B cell (primary cell): ENCODE measurements around the gene ABCA4. TPM values are rescaled to one million over a fixed set of nuclear protein-coding genes. Genes with fewer than 3 reads are reported as not detected.

Experiments used
- ATAC-seq: fragments of 200-7000 bp; cut with Tn5 transposase; one replicate; pipeline ENCODE4 v1.10.0; 2021; ENCODE audit warnings: low read depth, mild to moderate bottlenecking, moderate number of reproducible peaks, moderate library complexity
- CTCF ChIA-PET: fragments of 350-600 bp; sonication (Branson Sonifier 250); formaldehyde crosslinking; loops from one replicate; lab custom pipeline; 2021; ENCODE audit warnings: antibody characterized with exemption, inconsistent platforms; lab: Charles Lee
- POLR2A ChIA-PET: fragments of 350-600 bp; sonication (Branson Sonifier 250); formaldehyde crosslinking; loops from one replicate; lab custom pipeline; 2021; ENCODE audit warnings: antibody characterized with exemption; lab: Charles Lee
- DNase-seq: peaks from one replicate; pipeline ENCODE4 v3.0.0; 2013
- H2AFZ ChIP-seq: 2 replicates; pipeline ENCODE4 v1.6.1; 2012; ENCODE audit warnings: mild to moderate bottlenecking, low read depth, low read length; ENCODE audit not compliant: insufficient read depth, poor library complexity, severe bottlenecking
- H3K27ac ChIP-seq, 2 donors: 1 replicate in 1 of 2; 2 replicates in 1 of 2; pipeline ENCODE4 v1.5.1; 2012 to 2013; ENCODE audit warnings: low read length in 2 of 2, mild to moderate bottlenecking in 2 of 2, moderate library complexity in 1 of 2
- H3K27me3 ChIP-seq, 4 experiments: fragments of 200-600 bp in 1 of 4; sonication (generic) in 1 of 4; replicated peaks in 1 of 4; 1 replicate in 2 of 4; 2 replicates in 2 of 4; pipeline versions ENCODE4 v1.6.1 to v1.7.0; 2013 to 2016; ENCODE audit warnings: low read length in 3 of 4, mild to moderate bottlenecking in 2 of 4, mixed read lengths in 1 of 4, moderate library complexity in 1 of 4; ENCODE audit not compliant: insufficient read depth in 4 of 4, control insufficient read depth in 3 of 4; ENCODE audit errors: control extremely low read depth in 1 of 4
- H3K36me3 ChIP-seq, 2 experiments: replicated peaks in 1 of 2; 1 replicate in 1 of 2; 2 replicates in 1 of 2; pipeline versions ENCODE4 v1.6.1 to v1.7.1; 2013; ENCODE audit warnings: low read length in 1 of 2; ENCODE audit not compliant: insufficient read depth in 2 of 2, control insufficient read depth in 1 of 2; ENCODE audit errors: control extremely low read depth in 1 of 2, extremely low read depth in 1 of 2
- H3K4me1 ChIP-seq, 2 donors: fragments of 200-600 bp in 1 of 2; sonication (generic) in 1 of 2; 1 replicate in 1 of 2; 2 replicates in 1 of 2; pipeline versions ENCODE4 v1.5.1 to v1.6.1; 2013 to 2017; ENCODE audit warnings: low read length in 2 of 2; ENCODE audit not compliant: control insufficient read depth in 2 of 2, insufficient read depth in 2 of 2
- H3K4me2 ChIP-seq: replicated peaks from 2 replicates; pipeline ENCODE3; 2012; ENCODE audit warnings: mild to moderate bottlenecking, low read depth, low read length; ENCODE audit not compliant: poor library complexity, severe bottlenecking
- H3K4me3 ChIP-seq, 5 experiments: fragments of 200-600 bp in 1 of 5; sonication (generic) in 1 of 5; 1 replicate in 3 of 5; 2 replicates in 2 of 5; pipeline versions ENCODE4 v1.5.1 to v1.7.0; 2011 to 2016; ENCODE audit warnings: low read length in 4 of 5, mild to moderate bottlenecking in 4 of 5, low read depth in 2 of 5, control low read depth in 1 of 5, moderate library complexity in 1 of 5; ENCODE audit not compliant: insufficient read depth in 1 of 5; ENCODE audit errors: control extremely low read depth in 1 of 5, extremely low read depth in 1 of 5
- H3K79me2 ChIP-seq: fragments of 200-600 bp; sonication (generic); one replicate; pipeline ENCODE4 v1.6.0; 2016; ENCODE audit warnings: low read length; ENCODE audit not compliant: control insufficient read depth, insufficient read depth
- H3K9ac ChIP-seq: fragments of 200-600 bp; sonication (generic); 2 replicates; pipeline ENCODE4 v1.6.1; 2017; ENCODE audit warnings: mild to moderate bottlenecking, low read length, moderate library complexity
- H3K9me3 ChIP-seq, 3 donors: one replicate each; pipeline versions ENCODE4 v1.6.1 to v1.7.1; 2013; ENCODE audit warnings: low read length in 2 of 3; ENCODE audit not compliant: control insufficient read depth in 2 of 3, insufficient read depth in 1 of 3; ENCODE audit errors: control extremely low read depth in 1 of 3
- H4K20me1 ChIP-seq: 2 replicates; pipeline ENCODE4 v1.6.0; 2012; ENCODE audit warnings: mild to moderate bottlenecking, low read length; ENCODE audit not compliant: insufficient read depth, control insufficient read depth, poor library complexity, severe bottlenecking
- H3K27ac Mint-ChIP-seq: one replicate; pipeline ENCODE4 v1.8.0; 2021; ENCODE audit warnings: mixed read lengths
- H3K27me3 Mint-ChIP-seq: one replicate; pipeline ENCODE4 v1.8.0; 2021; ENCODE audit warnings: mixed read lengths
- H3K4me1 Mint-ChIP-seq: one replicate; pipeline ENCODE4 v1.8.0; 2021; ENCODE audit warnings: mixed read lengths
- H3K4me3 Mint-ChIP-seq: one replicate; pipeline ENCODE4 v1.8.0; 2021; ENCODE audit warnings: mixed read lengths
- H3K9me3 Mint-ChIP-seq: one replicate; pipeline ENCODE4 v1.8.0; 2022; ENCODE audit warnings: mixed read lengths; ENCODE audit not compliant: insufficient read depth
- EZH2 ChIP-seq: IDR thresholded peaks from 2 replicates; pipeline ENCODE4 v1.6.1; 2012; ENCODE audit warnings: borderline replicate concordance, low read depth, mild to moderate bottlenecking, moderate library complexity, low read length; ENCODE audit not compliant: insufficient read depth, poor library complexity, severe bottlenecking
- WGBS: methylation state at CpG from one replicate; pipeline ENCODE4 v1.1.5; 2013; ENCODE audit warnings: missing lambda C conversion rate; ENCODE audit not compliant: insufficient coverage; 5-methylcytosine and 5-hydroxymethylcytosine counted together
- intact Hi-C: fragments of 100-400 bp; cut with micrococcal nuclease; formaldehyde crosslinking; loops from one replicate; pipeline ENCODE4 v1.10.0; 2022
- polyA plus RNA-seq: library from polyadenylated mRNA; depleted of rRNA; stranded (reverse); fragments of >200 nt; gene quantifications from 2 replicates; pipeline ENCODE4 v1.2.3, GENCODE V29; 2012
- total RNA-seq, 2 donors: library from RNA; stranded (reverse); fragments of 120-200 nt in 1 of 2; gene quantifications; 1 replicate in 1 of 2; 2 replicates in 1 of 2; pipeline versions ENCODE4 v1.2.3 to v1.2.4, GENCODE V29; 2013 to 2022
- TF ChIP-seq, protein P1 (sequence below): fragments of 200-600 bp; IDR thresholded peaks from one replicate; pipeline ENCODE4 v1.8.0; 2022; ENCODE audit warnings: antibody characterized with exemption, mild to moderate bottlenecking

Gene ABCA4
- total and polyA plus RNA-seq, 2 donors (not counting 1 experiment from before 2014, with no cell fraction given), result not detected

DNA sequence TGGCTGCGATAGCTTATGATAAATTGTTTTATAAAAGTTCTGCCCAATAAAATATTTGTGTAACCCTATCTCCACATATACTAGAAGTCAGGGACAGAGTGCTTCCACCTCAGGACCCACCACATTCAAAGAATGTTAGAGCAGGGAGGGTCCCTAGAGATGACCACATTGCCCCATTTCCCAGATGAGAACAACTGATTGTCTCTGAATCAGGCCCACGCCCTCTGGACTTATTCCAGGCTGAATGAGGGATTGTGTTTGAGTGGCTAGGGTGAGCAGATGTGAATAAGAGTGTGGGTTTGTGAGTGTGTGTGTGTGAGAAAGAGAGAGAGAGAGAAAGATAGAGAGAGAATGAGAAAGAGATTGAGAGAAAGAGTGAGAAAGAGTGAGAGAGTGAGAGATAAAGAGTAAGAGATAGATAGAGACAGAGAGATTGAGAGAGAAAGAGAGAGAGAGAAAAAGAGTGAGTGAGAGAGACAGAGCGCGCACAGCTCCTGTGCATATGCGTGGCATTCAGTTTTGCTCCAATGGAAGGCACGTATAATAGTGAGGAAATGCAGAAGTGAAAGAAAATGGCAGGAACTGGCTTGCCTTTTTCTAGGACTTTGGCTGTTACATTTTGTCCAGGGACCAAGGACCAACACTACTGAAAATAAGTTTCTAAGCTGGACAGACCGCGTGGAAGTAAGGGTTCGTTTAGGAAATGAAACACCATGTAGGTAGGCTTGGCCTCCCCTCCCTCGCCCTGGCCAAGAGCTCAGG is 94.1 kb downstream of the ABCA4 start:
- Mint-ChIP-seq H3K27me3 (peaks cover 17% of the 10 kb centered on the region), H3K4me3 (no peak overlapping the region), H3K9me3 (no peaks in the 10 kb centered on the region), H3K4me1 (no peaks in the 10 kb centered on the region), H3K27ac (no peak overlapping the region)
- Histone ChIP-seq H3K79me2 (no peaks in the 10 kb centered on the region), H4K20me1 (no peaks in the 10 kb centered on the region), H3K4me1 (no peaks in the 10 kb centered on the region), H3K9me3 (no peaks in the 10 kb centered on the region), H3K9ac (no peak overlapping the region), H3K4me2 (no peak overlapping the region), H3K36me3 (no peaks in the 10 kb centered on the region), H3K4me3 (no peak overlapping the region), H2AFZ (no peak overlapping the region), H3K27me3 (peaks cover 0 to 3% (median 0%) of the 10 kb centered on the region in 4 experiments), H3K27ac (no peak overlapping the region)
- TF ChIP-seq EZH2, result no peak
- TF ChIP-seq, protein P1, sequence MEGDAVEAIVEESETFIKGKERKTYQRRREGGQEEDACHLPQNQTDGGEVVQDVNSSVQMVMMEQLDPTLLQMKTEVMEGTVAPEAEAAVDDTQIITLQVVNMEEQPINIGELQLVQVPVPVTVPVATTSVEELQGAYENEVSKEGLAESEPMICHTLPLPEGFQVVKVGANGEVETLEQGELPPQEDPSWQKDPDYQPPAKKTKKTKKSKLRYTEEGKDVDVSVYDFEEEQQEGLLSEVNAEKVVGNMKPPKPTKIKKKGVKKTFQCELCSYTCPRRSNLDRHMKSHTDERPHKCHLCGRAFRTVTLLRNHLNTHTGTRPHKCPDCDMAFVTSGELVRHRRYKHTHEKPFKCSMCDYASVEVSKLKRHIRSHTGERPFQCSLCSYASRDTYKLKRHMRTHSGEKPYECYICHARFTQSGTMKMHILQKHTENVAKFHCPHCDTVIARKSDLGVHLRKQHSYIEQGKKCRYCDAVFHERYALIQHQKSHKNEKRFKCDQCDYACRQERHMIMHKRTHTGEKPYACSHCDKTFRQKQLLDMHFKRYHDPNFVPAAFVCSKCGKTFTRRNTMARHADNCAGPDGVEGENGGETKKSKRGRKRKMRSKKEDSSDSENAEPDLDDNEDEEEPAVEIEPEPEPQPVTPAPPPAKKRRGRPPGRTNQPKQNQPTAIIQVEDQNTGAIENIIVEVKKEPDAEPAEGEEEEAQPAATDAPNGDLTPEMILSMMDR, result no peak
- 84% methylated on average over 9 of the region's 10 CpGs for WGBS
- ATAC-seq (no peak), DNase-seq (no peak)
- intact Hi-C loops, result loop anchor here (5.0 kb wide), 2 partner anchors 436 to 781 kb away; no protein-coding TSS in a partner anchor
- ChIA-PET POLR2A (no interaction called here), CTCF (interaction anchor here (0.6 to 3.0 kb wide), 11 partner anchors 8 to 806 kb away, joined by 3 to 21 read pairs (median 5); no protein-coding TSS in a partner anchor)
